ENCODE data around the gene C2orf69.

C2orf69 gene

DNA sequence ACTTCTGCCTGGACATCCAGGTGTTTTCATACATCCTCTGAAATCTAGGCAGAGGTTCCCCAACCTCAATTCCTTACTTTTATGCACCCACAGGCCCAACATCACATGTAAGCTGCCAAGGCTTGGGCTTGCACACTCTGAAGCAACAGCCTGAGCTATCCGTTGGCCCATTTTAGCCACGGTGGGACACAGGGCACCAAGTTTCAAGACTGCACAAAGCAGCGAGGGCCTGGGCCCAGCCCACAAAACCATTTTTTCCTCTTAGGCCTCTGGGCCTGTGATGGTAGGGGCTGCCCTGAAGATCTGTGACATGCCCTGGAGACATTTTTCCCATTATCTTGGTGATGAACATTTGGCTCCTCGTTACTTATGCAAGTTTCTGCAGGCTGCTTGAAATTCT, 5.9 kb downstream of the C2orf69 start:
- no peak for DNase-seq

DNA sequence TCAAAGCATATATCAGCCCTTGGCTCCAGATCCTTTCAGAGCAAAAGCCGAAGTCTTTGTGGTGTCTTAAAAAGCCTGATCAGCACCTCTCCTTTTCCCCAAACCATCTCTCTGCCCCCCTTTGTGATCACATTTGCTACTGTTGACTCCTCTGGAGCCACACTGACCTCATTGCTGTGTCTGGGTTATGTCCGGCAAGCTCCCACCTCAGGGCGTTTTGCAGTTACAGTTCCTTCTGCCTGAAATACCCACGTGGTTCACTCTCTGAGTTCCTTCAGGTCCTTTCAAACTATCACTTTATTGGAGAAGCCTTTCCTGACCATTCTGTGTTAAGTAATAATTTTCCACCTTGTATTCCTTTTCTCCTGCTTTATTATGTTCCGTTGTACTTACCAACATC, 11.8 kb downstream of the C2orf69 start:
- DNase-seq: no peak

DNA sequence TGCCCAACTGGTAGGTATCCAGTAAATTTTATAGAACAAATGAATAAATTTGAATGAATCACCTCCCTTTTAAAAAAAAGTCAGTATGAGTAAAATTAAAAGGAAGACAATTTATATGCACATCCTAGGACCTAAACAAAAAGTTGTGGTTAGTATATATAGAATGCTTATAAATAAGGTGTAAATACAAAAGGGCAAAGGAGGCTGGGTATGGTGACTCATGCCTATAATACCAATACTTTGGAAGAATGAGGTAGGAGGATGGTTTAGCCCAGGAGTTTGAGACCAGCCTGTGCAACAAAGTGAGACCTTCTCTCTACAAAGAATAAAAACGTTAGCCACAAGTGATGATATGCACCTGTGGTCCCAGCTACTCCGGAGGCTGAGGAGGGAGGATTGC, 12.8 kb downstream of the C2orf69 start:
- DNase-seq: no peak

DNA sequence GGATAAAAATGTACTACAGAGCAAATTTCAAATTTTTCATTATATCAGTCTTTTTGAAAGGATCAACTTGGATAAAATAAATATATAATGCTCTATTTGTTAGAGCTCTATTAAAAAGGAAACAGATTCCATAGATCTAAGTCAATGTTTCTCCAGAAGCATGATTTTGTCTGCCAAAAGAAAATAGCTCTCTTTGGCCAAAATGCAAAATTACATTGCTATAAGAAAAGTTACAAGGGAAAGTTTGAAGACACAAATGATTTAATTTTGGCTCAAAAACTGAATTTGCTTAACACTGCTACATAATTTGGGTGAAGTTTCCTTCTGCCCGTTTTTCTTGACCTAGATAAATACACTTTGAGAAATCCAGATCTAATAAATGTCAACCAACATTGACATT, 15.7 kb downstream of the C2orf69 start:
- DNase-seq: no peak

- DNase-seq: no peak
Observed at GRCh38 chr2:199928226-199928625, 17.1 kb downstream of the C2orf69 start.

DNA sequence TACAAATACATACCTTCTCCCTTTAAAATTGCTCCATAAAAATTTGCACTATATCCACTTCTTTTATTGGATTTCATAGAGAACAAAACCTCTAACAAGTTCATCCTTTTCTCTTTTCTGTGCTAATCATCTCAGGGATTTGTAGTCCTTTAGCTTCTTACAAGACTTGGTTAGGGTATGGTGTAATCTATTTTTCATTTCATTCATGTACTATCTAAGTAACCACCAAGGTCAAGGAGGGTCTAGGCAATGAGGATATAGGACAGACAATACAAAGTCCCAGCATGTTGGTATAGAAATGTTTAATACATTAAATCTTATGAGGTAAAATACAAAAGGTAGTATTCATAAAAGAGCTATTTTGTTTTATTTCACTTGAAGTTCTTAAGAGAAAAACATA, 17.5 kb downstream of the C2orf69 start:
- no peak for DNase-seq

DNA sequence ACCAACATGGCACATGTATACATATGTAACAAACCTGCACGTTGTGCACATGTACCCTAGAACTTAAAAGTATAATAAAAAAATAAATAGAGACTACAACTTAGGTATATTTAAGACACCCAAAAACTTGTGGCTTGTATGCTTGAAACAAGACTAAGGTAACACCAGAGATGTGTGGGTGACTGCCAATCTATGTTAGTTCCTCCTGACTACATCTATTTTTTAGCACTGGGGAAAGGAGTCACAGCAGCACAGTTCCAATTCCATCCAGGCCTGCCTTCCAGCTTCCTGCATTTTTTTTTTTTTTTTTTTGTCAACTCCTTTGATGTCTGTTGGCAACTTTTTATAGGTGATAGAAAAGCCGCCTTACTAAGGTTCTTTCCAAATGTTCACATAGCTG, 18.2 kb downstream of the C2orf69 start:
- DNase-seq: no peak

- no peak for DNase-seq
Observed at GRCh38 chr2:199932312-199932855, 21.3 kb downstream of the C2orf69 start.

- DNase-seq: no peak
Observed at GRCh38 chr2:199933466-199933865, 22.4 kb downstream of the C2orf69 start.

GRCh38 chr2:199936554-199936953, 25.5 kb downstream of the C2orf69 start:
- DNase-seq: no peak

GRCh38 chr2:199940373-199940772, 29.3 kb downstream of the C2orf69 start:
- DNase-seq: no peak

GRCh38 chr2:199943373-199943772, 32.3 kb downstream of the C2orf69 start:
- no peak for DNase-seq

- DNase-seq: no peak
Observed at GRCh38 chr2:199946196-199946595, 35.1 kb downstream of the C2orf69 start.

- DNase-seq: no peak
Observed at GRCh38 chr2:199946836-199947235, 35.7 kb downstream of the C2orf69 start.

DNA sequence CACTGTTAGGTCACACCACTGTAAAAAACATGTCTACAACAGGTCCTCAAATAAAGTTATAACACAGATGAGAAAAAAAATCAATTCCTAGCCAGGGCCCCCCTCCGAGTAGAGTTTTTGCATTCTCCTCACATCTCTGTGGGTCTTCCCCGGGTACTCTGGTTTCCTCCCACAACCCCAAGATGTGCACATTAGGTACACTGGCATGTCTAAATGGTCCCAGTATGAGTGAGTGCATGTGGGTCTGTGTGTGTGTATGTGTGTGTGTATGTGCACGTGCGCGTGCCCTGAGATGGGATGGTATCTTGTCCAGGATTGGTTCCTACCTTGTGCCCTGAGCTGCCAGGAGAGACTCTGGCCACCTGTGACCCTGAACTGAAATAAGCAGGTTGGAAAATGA, 39.3 kb downstream of the C2orf69 start:
- DNase-seq: no peak

GRCh38 chr2:199951023-199951422, 39.9 kb downstream of the C2orf69 start:
- DNase-seq: no peak

DNA sequence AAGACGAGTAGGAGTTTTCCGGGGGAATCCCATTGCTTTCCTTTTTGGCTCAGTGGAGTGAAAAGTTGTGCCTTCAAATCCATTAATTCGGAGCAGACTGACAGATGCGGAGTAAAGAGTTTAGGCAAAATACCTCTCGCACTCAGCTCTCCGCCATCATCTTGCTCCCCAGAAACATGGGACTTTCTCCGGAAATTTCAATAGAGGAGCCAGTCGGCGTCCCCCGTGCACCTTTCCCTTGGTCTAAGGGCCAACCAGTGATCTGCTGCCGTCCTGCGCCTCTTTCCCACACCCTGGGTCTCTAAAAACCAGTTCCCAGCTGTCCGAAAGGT, 43.9 kb downstream of the C2orf69 start:
- DNase-seq: no peak

GRCh38 chr2:199955339-199956061, 44.4 kb downstream of the C2orf69 start, which contains the start of the genes MAIP1 and TYW5:
Gene MAIP1 (plus strand): TSS chr2:199955582. CDS start chr2:199955799, 217 bp downstream.
Gene TYW5 (minus strand): TSS chr2:199955491. CDS start chr2:199955470, 21 bp downstream.
- DNase-seq: peak; percentile 76 to 77

- no peak for DNase-seq
Observed at GRCh38 chr2:199956062-199956380, 44.9 kb downstream of the C2orf69 start.

DNA sequence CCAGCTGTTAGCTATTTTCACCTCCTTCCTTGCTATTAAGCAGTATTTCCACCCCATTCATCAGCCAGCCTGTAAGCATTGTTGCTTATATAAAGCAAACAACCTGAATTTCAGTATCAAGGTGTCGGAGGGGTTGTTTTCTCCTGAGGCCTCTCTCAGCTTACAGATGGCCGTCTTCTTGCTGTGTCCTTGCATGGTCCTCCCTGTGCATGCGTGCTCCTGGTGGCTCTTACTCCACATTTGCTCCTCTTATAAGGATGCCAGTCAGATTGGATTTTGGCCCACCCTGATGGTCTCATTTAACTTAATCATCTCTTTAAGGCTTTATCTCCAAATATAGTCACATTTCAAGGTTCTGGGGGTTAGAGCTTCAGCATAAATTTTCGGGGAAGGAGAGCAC, 46.9 kb downstream of the C2orf69 start:
- DNase-seq: no peak

DNA sequence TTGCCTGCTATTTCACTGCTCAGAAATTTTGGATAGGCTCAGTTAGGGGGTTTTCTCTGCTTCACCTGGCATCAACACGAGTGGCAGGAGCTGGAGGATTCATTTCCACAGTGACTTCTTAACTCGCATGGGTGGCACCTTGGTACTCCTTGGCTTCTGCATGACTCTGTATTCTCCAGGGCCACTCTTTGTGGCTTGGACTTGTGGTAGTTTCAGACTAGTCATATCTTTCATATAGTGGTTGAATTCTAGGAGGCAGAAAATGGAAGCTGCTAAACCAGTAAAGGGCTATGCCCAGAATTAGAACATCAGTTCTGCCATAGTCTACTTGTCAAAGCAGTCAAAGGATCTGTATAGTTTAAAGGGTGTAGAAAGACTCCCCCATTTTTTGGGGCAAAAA, 51.1 kb downstream of the C2orf69 start:
- DNase-seq: no peak

DNA sequence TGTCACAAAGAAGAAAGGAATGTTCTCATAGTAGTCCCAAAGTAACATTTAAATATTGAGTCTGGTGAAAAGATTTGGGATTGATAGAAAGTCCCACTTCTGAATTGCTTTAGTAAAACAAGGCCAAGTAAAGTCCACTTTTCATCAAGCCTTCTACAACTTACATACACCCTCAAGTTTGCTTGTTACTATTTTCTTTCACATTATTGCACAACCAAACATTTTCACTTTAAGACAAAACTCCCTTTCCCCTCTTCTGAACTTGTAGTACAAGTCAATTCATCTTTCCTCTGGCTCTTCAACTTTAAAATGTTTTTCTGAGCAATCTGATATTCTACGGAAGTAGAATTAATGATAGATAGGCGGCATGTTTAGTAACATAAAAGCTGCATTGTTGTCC, 55.3 kb downstream of the C2orf69 start:
- DNase-seq: no peak

- DNase-seq: no peak
Observed at GRCh38 chr2:199966976-199967375, 55.9 kb downstream of the C2orf69 start.

- no peak for DNase-seq
Observed at GRCh38 chr2:199968126-199968525, 57.0 kb downstream of the C2orf69 start.

GRCh38 chr2:199972088-199972626, 61.1 kb downstream of the C2orf69 start:
- DNase-seq: no peak
